ENCODE measurements around the gene TMEM156.

TMEM156 gene

DNA sequence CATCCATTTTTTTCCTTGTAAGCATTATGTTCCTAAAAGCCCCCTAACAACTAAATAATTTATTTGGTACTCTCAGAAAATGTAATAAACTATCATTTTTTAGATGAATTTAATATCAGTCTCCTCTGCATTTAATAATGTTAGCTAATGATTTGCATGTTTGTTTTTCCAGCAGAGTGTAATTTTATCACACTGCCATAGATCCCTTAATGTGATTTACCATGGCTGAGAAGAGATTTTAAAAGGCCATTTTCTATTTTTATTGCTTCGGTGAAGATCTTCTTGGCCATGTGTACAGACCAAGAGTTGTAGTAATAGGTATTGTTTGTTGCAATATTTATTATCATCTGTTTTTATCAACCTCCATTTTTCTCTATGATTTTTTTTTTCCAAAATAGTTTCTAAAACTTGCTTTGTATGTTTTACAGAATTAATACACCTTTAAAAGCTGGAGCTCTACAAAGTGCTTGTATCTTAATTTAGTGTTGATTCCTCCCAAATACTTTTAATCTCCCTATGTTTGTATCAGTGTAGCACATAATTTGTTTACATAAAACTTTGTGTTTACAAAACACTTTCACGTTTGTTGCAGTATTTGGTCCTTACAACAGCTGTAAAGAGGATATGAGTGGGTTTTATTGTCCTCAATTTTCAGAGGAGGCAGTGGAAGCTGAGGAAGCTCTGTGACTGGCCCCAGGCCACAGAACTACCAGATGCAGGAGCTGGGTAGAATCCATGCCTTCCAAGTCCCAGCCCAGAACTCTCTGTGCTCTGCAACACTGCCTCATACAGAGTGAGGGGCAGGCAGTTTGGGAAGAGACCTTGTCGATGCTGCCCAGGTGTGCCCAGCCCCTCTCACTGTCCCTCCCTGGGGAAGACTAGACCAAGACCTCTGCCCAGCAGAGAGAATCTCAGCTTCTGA is 106.5 kb downstream of the TMEM156 start:
- Histone ChIP-seq H3K36me3 (ENCODE audit: control insufficient read depth in 2 of 2, insufficient read depth in 1 of 2, low read length in 2 of 2) (peaks cover 0 to 37% of the 10 kb centered on the region in 2 experiments; a peak in 1 of 3 replicates), H3K4me3 (ENCODE audit: low read depth, low read length) (no peak overlapping the region), H3K9me3 (ENCODE audit: control insufficient read depth, insufficient read depth, low read depth, low read length) (no peaks in the 10 kb centered on the region), H3K27ac (ENCODE audit: extremely low read depth, low read depth, low read length) (no peak overlapping the region), H3K4me1 (ENCODE audit: control insufficient read depth, insufficient read depth, low read length) (no peaks in the 10 kb centered on the region)
- POLR2A ChIA-PET, result no interaction called here
- TF ChIP-seq, protein P1, sequence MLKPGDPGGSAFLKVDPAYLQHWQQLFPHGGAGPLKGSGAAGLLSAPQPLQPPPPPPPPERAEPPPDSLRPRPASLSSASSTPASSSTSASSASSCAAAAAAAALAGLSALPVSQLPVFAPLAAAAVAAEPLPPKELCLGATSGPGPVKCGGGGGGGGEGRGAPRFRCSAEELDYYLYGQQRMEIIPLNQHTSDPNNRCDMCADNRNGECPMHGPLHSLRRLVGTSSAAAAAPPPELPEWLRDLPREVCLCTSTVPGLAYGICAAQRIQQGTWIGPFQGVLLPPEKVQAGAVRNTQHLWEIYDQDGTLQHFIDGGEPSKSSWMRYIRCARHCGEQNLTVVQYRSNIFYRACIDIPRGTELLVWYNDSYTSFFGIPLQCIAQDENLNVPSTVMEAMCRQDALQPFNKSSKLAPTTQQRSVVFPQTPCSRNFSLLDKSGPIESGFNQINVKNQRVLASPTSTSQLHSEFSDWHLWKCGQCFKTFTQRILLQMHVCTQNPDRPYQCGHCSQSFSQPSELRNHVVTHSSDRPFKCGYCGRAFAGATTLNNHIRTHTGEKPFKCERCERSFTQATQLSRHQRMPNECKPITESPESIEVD (tag by site-specific recombination; IDR thresholded peaks at IDR 0.05), result peak; percentile 42; the same call in 1 of the 2 replicates
- TF ChIP-seq ZNF791 (tag by site-specific recombination; IDR thresholded peaks at IDR 0.05) (no peak), ZNF670 (tag by site-specific recombination; IDR thresholded peaks at IDR 0.05; ENCODE audit: low read depth) (no peak), PRDM4 (tag by site-specific recombination; IDR thresholded peaks at IDR 0.05) (no peak), GLIS2 (tag by site-specific recombination; IDR thresholded peaks at IDR 0.05) (no peak), SCRT2 (tag by site-specific recombination; IDR thresholded peaks at IDR 0.05) (no peak), ZBTB7A (tag by site-specific recombination; IDR thresholded peaks at IDR 0.05; ENCODE audit: low read depth) (no peak), OSR2 (tag by site-specific recombination; IDR thresholded peaks at IDR 0.05) (no peak), ZNF623 (tag by site-specific recombination; IDR thresholded peaks at IDR 0.05) (no peak), ZBTB20 (tag by site-specific recombination; IDR thresholded peaks at IDR 0.05) (peak; percentile 32; the same call in 1 of the 2 replicates), CTCF (tag by site-specific recombination; IDR thresholded peaks at IDR 0.05) (no peak), OVOL3 (tag by site-specific recombination; IDR thresholded peaks at IDR 0.05) (no peak), ZBTB17 (tag by site-specific recombination; IDR thresholded peaks at IDR 0.05) (peak; percentile 23; the same call in 1 of the 2 replicates)
- TF ChIP-seq, protein P2, sequence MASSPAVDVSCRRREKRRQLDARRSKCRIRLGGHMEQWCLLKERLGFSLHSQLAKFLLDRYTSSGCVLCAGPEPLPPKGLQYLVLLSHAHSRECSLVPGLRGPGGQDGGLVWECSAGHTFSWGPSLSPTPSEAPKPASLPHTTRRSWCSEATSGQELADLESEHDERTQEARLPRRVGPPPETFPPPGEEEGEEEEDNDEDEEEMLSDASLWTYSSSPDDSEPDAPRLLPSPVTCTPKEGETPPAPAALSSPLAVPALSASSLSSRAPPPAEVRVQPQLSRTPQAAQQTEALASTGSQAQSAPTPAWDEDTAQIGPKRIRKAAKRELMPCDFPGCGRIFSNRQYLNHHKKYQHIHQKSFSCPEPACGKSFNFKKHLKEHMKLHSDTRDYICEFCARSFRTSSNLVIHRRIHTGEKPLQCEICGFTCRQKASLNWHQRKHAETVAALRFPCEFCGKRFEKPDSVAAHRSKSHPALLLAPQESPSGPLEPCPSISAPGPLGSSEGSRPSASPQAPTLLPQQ (tag by site-specific recombination; IDR thresholded peaks at IDR 0.05), result no peak
- CTCF ChIA-PET, result interaction anchor here (0.6 to 2.0 kb wide), 2 partner anchors 65 to 166 kb away, joined by 4 read pairs; no protein-coding TSS in a partner anchor

- Histone ChIP-seq H3K4me1 (ENCODE audit: control insufficient read depth, insufficient read depth, low read length) (no peaks in the 10 kb centered on the region), H3K4me3 (ENCODE audit: low read depth, low read length) (no peak overlapping the region), H3K9me3 (ENCODE audit: control insufficient read depth, insufficient read depth, low read depth, low read length) (no peaks in the 10 kb centered on the region), H3K27ac (ENCODE audit: extremely low read depth, low read depth, low read length) (no peak overlapping the region), H3K36me3 (ENCODE audit: control insufficient read depth in 2 of 2, insufficient read depth in 1 of 2, low read length in 2 of 2) (peaks cover 0 to 38% of the 10 kb centered on the region in 2 experiments; a peak in 1 of 3 replicates)
- ChIA-PET CTCF (interaction anchor here (0.6 to 2.0 kb wide), 2 partner anchors 141 to 164 kb away, joined by 3 to 4 read pairs; no protein-coding TSS in a partner anchor), POLR2A (no interaction called here)
- TF ChIP-seq ZNF138 (tag by site-specific recombination; IDR thresholded peaks at IDR 0.05; ENCODE audit: borderline replicate concordance) (no peak), ZNF354C (tag by site-specific recombination; IDR thresholded peaks at IDR 0.05; ENCODE audit: borderline replicate concordance, low read depth) (no peak), ZNF596 (tag by site-specific recombination; IDR thresholded peaks at IDR 0.05) (no peak), ZNF239 (tag by site-specific recombination; IDR thresholded peaks at IDR 0.05) (no peak), ZNF133 (tag by site-specific recombination; IDR thresholded peaks at IDR 0.05) (no peak), ZNF114 (tag by site-specific recombination; IDR thresholded peaks at IDR 0.05) (no peak), ZNF560 (tag by site-specific recombination; IDR thresholded peaks at IDR 0.05; ENCODE audit: borderline replicate concordance) (no peak), ZNF214 (tag by site-specific recombination; IDR thresholded peaks at IDR 0.05; ENCODE audit: borderline replicate concordance) (no peak)
- TF ChIP-seq, protein P3, sequence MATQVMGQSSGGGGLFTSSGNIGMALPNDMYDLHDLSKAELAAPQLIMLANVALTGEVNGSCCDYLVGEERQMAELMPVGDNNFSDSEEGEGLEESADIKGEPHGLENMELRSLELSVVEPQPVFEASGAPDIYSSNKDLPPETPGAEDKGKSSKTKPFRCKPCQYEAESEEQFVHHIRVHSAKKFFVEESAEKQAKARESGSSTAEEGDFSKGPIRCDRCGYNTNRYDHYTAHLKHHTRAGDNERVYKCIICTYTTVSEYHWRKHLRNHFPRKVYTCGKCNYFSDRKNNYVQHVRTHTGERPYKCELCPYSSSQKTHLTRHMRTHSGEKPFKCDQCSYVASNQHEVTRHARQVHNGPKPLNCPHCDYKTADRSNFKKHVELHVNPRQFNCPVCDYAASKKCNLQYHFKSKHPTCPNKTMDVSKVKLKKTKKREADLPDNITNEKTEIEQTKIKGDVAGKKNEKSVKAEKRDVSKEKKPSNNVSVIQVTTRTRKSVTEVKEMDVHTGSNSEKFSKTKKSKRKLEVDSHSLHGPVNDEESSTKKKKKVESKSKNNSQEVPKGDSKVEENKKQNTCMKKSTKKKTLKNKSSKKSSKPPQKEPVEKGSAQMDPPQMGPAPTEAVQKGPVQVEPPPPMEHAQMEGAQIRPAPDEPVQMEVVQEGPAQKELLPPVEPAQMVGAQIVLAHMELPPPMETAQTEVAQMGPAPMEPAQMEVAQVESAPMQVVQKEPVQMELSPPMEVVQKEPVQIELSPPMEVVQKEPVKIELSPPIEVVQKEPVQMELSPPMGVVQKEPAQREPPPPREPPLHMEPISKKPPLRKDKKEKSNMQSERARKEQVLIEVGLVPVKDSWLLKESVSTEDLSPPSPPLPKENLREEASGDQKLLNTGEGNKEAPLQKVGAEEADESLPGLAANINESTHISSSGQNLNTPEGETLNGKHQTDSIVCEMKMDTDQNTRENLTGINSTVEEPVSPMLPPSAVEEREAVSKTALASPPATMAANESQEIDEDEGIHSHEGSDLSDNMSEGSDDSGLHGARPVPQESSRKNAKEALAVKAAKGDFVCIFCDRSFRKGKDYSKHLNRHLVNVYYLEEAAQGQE (tag by site-specific recombination; IDR thresholded peaks at IDR 0.05), result no peak
These were observed 107.9 kb downstream of the TMEM156 start for GRCh38 chr4:38924353-38924752.
